ENCODE results near the gene KIF16B.

KIF16B gene

GRCh38 chr20:16295534-16295933 lies 277.7 kb downstream of the KIF16B start:
- TF ChIP-seq POLR2AphosphoS5 (IDR thresholded peaks at IDR 0.05; ENCODE audit: low read depth, low read length) (no peak), TAF1 (IDR thresholded peaks at IDR 0.05; ENCODE audit: borderline replicate concordance, insufficient read depth, low read length) (no peak), SIN3A (IDR thresholded peaks at IDR 0.05; ENCODE audit: borderline replicate concordance, insufficient read depth, low read length) (no peak), REST (IDR thresholded peaks at IDR 0.05; ENCODE audit: insufficient read depth in 1 of 2, low read depth in 2 of 2, low read length in 2 of 2) (no peak), FOXP2 (optimal IDR thresholded peaks at IDR 0.05; ENCODE audit: borderline replicate concordance, extremely low read depth, extremely low read length, insufficient read depth) (no peak)

GRCh38 chr20:16293590-16293989 lies 279.7 kb downstream of the KIF16B start:
- TF ChIP-seq POLR2AphosphoS5 (IDR thresholded peaks at IDR 0.05; ENCODE audit: low read depth, low read length), result no peak
- TF ChIP-seq FOXP2 (optimal IDR thresholded peaks at IDR 0.05; ENCODE audit: borderline replicate concordance, extremely low read depth, extremely low read length, insufficient read depth), result no peak
- no peak for TF ChIP-seq SIN3A (IDR thresholded peaks at IDR 0.05; ENCODE audit: borderline replicate concordance, insufficient read depth, low read length)
- TF ChIP-seq REST (IDR thresholded peaks at IDR 0.05; ENCODE audit: insufficient read depth in 1 of 2, low read depth in 2 of 2, low read length in 2 of 2), result no peak
- no peak for TF ChIP-seq TAF1 (IDR thresholded peaks at IDR 0.05; ENCODE audit: borderline replicate concordance, insufficient read depth, low read length)

GRCh38 chr20:16292226-16292880 lies 280.9 kb downstream of the KIF16B start:
- TF ChIP-seq REST (IDR thresholded peaks at IDR 0.05; ENCODE audit: insufficient read depth in 1 of 2, low read depth in 2 of 2, low read length in 2 of 2) (no peak), FOXP2 (optimal IDR thresholded peaks at IDR 0.05; ENCODE audit: borderline replicate concordance, extremely low read depth, extremely low read length, insufficient read depth) (no peak), POLR2AphosphoS5 (IDR thresholded peaks at IDR 0.05; ENCODE audit: low read depth, low read length) (no peak), SIN3A (IDR thresholded peaks at IDR 0.05; ENCODE audit: borderline replicate concordance, insufficient read depth, low read length) (no peak), TAF1 (IDR thresholded peaks at IDR 0.05; ENCODE audit: borderline replicate concordance, insufficient read depth, low read length) (no peak)

- TF ChIP-seq REST (IDR thresholded peaks at IDR 0.05; ENCODE audit: insufficient read depth in 1 of 2, low read depth in 2 of 2, low read length in 2 of 2), result no peak
- no peak for TF ChIP-seq FOXP2 (optimal IDR thresholded peaks at IDR 0.05; ENCODE audit: borderline replicate concordance, extremely low read depth, extremely low read length, insufficient read depth)
- TF ChIP-seq POLR2AphosphoS5 (IDR thresholded peaks at IDR 0.05; ENCODE audit: low read depth, low read length), result no peak
- TF ChIP-seq SIN3A (IDR thresholded peaks at IDR 0.05; ENCODE audit: borderline replicate concordance, insufficient read depth, low read length), result no peak
- no peak for TF ChIP-seq TAF1 (IDR thresholded peaks at IDR 0.05; ENCODE audit: borderline replicate concordance, insufficient read depth, low read length)
These were observed 282.9 kb downstream of the KIF16B start for GRCh38 chr20:16290358-16290757.
